ENCODE data around the gene KLC4. TPM values are rescaled to one million over a fixed set of nuclear protein-coding genes. Genes with fewer than 3 reads are reported as not detected.

KLC4 gene
- polyA plus RNA-seq, 2 of the 4 experiments (the other 2 are of a cell fraction): 8.4 to 9.9 TPM

- WGBS (ENCODE audit: missing lambda C conversion rate): 98% methylated on average over 8 of the region's 9 CpGs
- FAIRE-seq (no peak), DNase-seq (ENCODE audit: low read depth in 1 of 2, low spot score in 1 of 2) (no peak), ATAC-seq (no peak)
- Histone ChIP-seq H3K4me3 (no peak overlapping the region), H3K9me3 (no peaks in the 10 kb centered on the region), H3K27ac (no peak overlapping the region), H3K4me2 (no peak overlapping the region), H3K4me1 (no peaks in the 10 kb centered on the region)
- ChIA-PET CTCF (interaction anchor here (1.5 kb wide), 1 partner anchor 101 kb away, joined by 3 read pairs; no protein-coding TSS in a partner anchor), POLR2A (no interaction called here)
- no peak for TF ChIP-seq FOXS1 (CRISPR knock-in tag; IDR thresholded peaks at IDR 0.05)
- TF ChIP-seq PBX3 (IDR thresholded peaks at IDR 0.05): no peak
- TF ChIP-seq PHF8 (IDR thresholded peaks at IDR 0.05; ENCODE audit: borderline replicate concordance, low read depth): no peak
- no peak for TF ChIP-seq REST (IDR thresholded peaks at IDR 0.05)
- TF ChIP-seq RARB (CRISPR knock-in tag; IDR thresholded peaks at IDR 0.05): no peak
- TF ChIP-seq E2F6 (IDR thresholded peaks at IDR 0.05; ENCODE audit: borderline replicate concordance, low read depth): no peak
- no peak for TF ChIP-seq POLR2A (IDR thresholded peaks at IDR 0.05; ENCODE audit: low read length)
- TF ChIP-seq TP53 (CRISPR knock-in tag; IDR thresholded peaks at IDR 0.05): no peak
- TF ChIP-seq HOXB5 (CRISPR knock-in tag; IDR thresholded peaks at IDR 0.05): no peak
- TF ChIP-seq CBX8 (IDR thresholded peaks at IDR 0.05): no peak
- no peak for TF ChIP-seq HOXA7 (CRISPR knock-in tag; IDR thresholded peaks at IDR 0.05)
- TF ChIP-seq HES2 (IDR thresholded peaks at IDR 0.05): no peak
- no peak for TF ChIP-seq NR3C1 (IDR thresholded peaks at IDR 0.05)
- TF ChIP-seq FOSB (CRISPR knock-in tag; IDR thresholded peaks at IDR 0.05): no peak
- TF ChIP-seq RNF2 (IDR thresholded peaks at IDR 0.05; ENCODE audit: borderline replicate concordance, low read depth): no peak
These were observed 16.1 kb upstream of the KLC4 start for GRCh38 chr6:43043310-43043709.

- TF ChIP-seq NPAS2 (CRISPR knock-in tag; IDR thresholded peaks at IDR 0.05; ENCODE audit: borderline replicate concordance) (no peak), MYC (IDR thresholded peaks at IDR 0.05; ENCODE audit: borderline replicate concordance, low read length) (no peak), HOXB5 (CRISPR knock-in tag; IDR thresholded peaks at IDR 0.05) (no peak), PBX3 (IDR thresholded peaks at IDR 0.05) (no peak), EHMT2 (IDR thresholded peaks at IDR 0.05; ENCODE audit: low read depth) (no peak), PHF8 (IDR thresholded peaks at IDR 0.05; ENCODE audit: borderline replicate concordance, low read depth) (no peak), RNF2 (IDR thresholded peaks at IDR 0.05; ENCODE audit: borderline replicate concordance, low read depth) (no peak), RFX5 (IDR thresholded peaks at IDR 0.05) (no peak), EP300 (IDR thresholded peaks at IDR 0.05) (no peak), FOSL2 (IDR thresholded peaks at IDR 0.05) (no peak), FOSL2 (CRISPR knock-in tag; IDR thresholded peaks at IDR 0.05) (no peak)
- ChIA-PET CTCF (no interaction called here), POLR2A (no interaction called here)
- H3K4me1 ChIP-seq: no peaks in the 10 kb centered on the region
- no peaks in the 10 kb centered on the region for H3K9me3 ChIP-seq
- ATAC-seq (no peak), FAIRE-seq (no peak), DNase-seq (ENCODE audit: low read depth in 1 of 2, low spot score in 1 of 2) (no peak)
- no peak overlapping the region for H3K4me2 ChIP-seq
- H3K4me3 ChIP-seq: no peak overlapping the region
- no peak overlapping the region for H3K27ac ChIP-seq
- 89% methylated on average over 10 of the region's 11 CpGs for WGBS (ENCODE audit: missing lambda C conversion rate)
These were observed 14.0 kb upstream of the KLC4 start for GRCh38 chr6:43045371-43045930.

Measured in A549 (cell line).